ENCODE data around the gene PRKN. TPM values are rescaled to one million over a fixed set of nuclear protein-coding genes. Genes with fewer than 3 reads are reported as not detected.

Gene PRKN
- total RNA-seq, 1 donor from 2014 or later = not detected

GRCh38 chr6:162200041-162200440 is 527.5 kb downstream of the PRKN start:
- intact Hi-C loops (cut with micrococcal nuclease) = no loop called here

DNA sequence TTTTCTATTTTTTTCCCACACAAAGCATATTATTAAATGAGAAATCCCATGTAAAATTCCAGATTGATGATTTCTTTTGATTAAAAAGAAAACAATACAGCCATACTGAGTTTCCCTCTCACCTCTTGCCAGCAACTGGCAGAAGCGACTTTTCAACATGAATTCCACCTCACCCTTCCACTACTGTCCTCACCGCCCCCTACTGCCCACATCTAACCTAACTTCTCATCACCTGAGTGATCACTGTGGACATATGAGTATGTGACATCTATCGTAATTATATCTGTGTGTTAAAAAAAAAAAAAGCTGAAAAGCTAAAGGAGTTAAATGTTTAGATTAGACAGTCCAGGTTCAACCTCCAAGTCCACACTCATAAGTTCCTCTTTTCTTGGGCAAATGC is 528.6 kb downstream of the PRKN start:
- intact Hi-C loops (cut with micrococcal nuclease) = loop anchor here (10.0 kb wide), 1 partner anchor 784 kb away; no protein-coding TSS in a partner anchor

DNA sequence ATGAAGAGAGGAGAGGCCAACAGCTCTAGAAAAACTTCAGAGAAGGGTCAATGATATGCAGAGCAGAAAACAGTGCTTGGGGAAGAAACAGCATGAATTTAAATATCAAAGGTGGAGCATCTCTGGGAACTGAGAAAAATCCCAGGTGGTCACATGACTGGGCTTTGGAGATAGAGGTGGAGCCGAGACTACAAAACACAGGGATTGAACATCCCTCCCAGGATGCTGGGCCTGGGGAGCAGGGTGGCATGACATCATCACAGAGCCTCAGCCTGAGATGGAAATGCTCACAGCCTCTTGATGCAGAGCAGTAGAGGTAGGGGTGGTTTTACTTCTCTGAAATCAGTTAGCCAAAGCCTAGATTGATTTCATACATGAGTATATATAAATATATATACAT is 529.5 kb downstream of the PRKN start:
- intact Hi-C loops (cut with micrococcal nuclease) = loop anchor here (10.0 kb wide), 1 partner anchor 783 kb away; no protein-coding TSS in a partner anchor

GRCh38 chr6:162195441-162195840 is 532.1 kb downstream of the PRKN start:
- intact Hi-C loops (cut with micrococcal nuclease) = loop anchor here (10.0 kb wide), 1 partner anchor 781 kb away; no protein-coding TSS in a partner anchor

- intact Hi-C loops (cut with micrococcal nuclease) = loop anchor here (10.0 kb wide), 1 partner anchor 776 kb away; no protein-coding TSS in a partner anchor
Measured at GRCh38 chr6:162190981-162191380, 536.6 kb downstream of the PRKN start.

DNA sequence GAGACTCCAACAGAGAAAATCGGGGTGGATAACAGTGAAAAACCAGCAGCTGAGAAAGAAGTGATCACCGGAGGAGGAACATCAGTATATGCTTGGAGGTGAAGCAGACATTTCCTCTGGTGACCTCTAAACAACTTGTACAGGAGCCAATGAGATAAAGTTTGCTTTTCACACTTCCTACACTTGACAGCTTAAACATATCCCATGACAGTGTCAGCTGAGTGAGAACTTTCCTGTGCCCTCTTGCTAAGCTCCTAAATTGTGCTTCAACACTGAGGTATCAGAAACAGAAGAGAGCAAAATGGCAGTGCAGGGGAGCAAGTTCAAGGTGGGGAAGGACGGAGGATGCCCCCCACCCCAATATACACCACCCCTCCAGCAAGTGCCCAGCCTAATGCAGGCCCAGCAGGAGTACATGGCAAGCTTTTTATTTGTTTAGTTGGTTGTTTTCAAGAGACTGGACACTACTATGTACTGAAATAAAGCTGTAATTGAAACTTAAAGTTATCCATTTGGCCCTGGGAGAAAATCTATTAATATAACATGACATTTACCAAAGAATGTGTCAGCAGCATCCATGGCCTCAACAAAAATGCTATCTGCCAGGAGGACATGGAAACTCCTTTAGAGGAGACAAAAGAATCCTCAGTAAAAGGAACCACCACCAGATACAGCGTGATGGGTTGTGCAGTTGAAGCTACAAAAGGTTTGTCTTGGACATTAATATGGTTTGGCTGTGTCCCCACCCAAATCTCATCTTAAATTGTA is 540.2 kb downstream of the PRKN start:
- intact Hi-C loops (cut with micrococcal nuclease) = no loop called here

- intact Hi-C loops (cut with micrococcal nuclease) = no loop called here
Measured at GRCh38 chr6:162184465-162184864, 543.1 kb downstream of the PRKN start.

DNA sequence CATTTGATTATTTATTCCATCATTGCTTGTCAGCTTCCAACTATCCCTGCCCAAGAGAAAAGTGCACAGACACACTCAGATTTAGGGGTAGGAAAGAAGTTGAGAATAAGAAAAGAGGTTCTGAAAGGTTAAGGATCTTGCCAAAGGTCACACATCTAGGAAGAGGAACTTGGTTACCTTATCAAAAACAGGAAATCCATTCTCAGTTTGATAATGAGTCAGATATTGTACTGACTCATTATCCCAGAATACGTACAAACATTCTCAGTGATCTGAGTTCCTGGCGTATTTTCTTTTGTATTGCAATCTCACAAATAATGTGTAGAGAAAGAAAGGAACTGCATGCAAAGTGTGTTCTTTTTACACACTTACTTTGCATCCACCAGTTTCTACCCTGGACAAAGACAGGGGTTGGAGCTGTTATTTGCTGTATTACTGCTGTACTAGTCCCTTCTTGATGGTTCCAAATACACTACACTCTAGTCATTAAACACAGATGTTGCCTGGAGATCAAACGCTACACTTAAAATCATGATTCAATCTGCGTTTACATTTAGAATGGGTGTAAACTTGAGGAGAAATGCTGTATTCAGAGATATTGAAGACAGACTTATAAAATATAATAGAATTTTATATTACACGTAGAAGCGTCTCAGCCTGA is 545.7 kb downstream of the PRKN start:
- intact Hi-C loops (cut with micrococcal nuclease) = no loop called here

- intact Hi-C loops (cut with micrococcal nuclease) = no loop called here
Measured at GRCh38 chr6:162181111-162181510, 546.5 kb downstream of the PRKN start.

DNA sequence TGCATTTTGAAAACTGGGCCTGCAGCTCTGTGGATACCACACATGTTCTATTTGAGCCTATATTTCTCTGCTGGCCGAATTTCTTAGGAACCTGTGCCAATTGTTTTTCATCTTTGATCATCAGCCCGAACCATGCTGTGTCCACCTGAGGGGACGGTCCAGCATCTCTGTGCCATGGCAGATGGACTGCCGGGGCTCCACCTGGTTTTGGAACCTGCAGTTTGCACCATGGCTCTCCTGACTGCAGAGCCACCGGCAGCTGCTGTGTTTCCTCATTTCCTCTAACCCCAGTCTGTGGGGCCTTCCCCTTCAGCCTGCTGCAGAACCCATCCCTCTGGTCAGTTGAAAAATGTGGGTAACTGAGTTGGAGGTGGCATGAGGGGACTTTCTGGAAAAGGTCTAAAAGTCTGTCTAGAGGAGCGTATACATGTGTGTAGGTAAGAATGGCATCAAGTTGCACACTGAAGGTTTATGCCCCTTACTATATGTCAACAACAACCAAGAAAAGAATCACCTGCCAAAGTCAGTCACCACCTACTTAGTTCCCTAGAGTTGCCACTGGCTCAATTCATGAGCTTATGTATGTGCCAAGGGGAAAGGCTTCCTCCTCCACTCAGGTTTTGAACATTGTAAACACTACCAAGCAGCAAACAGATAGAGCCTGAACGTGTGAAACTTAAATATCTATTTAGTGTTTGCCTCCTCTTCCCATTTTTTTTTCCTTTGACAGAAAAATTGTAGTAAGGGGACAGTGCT is 548.2 kb downstream of the PRKN start:
- intact Hi-C loops (cut with micrococcal nuclease) = no loop called here

DNA sequence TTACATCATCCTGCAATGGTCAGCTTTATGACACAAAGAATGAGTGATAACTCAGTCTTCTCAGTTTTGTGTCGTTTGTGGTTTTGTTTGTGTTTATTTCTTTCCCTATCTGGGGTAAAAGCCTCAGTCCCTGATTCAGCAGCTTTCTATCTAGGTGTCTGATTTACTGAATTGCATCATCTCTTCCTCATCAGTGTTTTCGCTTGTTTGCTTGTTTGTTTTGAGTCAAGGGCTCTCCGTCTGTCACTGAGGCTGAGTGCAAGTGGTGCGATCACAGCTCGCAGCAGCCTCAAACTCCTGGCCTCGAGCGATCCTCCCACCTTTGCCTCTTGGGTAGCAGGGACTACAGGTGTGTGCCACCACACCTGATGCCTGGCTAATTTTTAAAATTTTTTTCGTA is 548.9 kb downstream of the PRKN start:
- intact Hi-C loops (cut with micrococcal nuclease) = no loop called here

DNA sequence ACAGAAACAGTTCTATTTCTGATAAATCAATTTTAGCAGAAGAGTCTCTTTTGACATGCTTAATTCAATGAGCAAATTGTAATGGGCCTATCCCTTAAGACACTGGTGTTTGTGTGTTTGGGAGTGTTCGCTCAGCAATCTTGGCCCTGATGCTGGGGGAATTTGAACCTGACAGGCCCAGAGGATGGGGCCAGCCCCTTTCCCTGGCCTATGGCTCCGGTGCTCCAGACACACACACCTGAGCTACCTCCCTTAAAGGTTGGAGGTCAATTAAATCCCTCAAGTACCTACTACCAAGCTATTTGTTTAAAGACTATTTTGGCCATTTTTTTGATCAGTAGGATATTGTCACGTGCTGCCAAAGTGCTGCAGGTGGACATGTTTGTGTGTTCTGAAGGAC is 549.3 kb downstream of the PRKN start:
- intact Hi-C loops (cut with micrococcal nuclease) = no loop called here

DNA sequence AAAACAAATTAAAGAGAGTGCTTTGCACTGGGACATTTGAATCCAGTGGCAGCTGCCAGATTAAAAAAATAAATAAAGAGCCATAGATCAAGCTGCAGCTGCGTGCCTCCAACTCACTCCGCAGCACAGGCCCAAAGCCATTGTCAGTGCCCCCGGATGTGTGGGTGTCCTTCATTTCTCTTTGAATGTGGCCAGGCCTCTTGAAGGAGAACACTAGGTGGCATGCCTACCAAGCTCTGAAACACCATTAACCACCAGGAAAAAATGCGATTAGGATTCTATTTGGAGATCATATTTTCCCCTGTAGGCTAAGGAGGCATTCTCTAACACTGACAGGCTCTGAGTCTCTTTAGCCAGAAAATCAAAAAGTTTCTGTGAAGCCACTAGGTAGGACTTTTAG is 549.8 kb downstream of the PRKN start:
- intact Hi-C loops (cut with micrococcal nuclease) = no loop called here

GRCh38 chr6:162173466-162173865 is 554.1 kb downstream of the PRKN start:
- intact Hi-C loops (cut with micrococcal nuclease) = no loop called here

GRCh38 chr6:162165479-162165878 is 562.1 kb downstream of the PRKN start:
- intact Hi-C loops (cut with micrococcal nuclease) = no loop called here

- intact Hi-C loops (cut with micrococcal nuclease) = no loop called here
Measured at GRCh38 chr6:162157167-162157870, 570.2 kb downstream of the PRKN start.

DNA sequence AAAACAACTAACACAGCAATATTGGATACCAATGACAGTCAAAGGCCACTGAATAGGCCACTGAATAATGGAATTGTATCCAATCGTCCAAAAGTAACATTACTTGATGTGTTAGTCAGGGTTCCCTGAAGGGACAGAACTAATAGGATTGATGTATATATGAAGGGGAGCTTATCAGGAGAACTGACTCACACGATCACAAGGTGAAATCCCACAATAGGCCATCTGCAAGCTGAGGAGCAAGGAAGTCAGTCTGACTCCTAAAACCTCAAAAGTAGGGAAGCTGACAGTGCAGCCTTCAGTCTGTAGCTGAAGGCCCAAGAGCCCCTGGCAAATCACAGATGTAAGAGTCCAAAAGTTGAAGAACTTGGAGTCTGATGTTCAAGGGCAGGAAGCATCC is 571.4 kb downstream of the PRKN start:
- intact Hi-C loops (cut with micrococcal nuclease) = no loop called here

- intact Hi-C loops (cut with micrococcal nuclease) = no loop called here
Measured at GRCh38 chr6:162154930-162155329, 572.6 kb downstream of the PRKN start.

GRCh38 chr6:162154001-162154400 is 573.6 kb downstream of the PRKN start:
- intact Hi-C loops (cut with micrococcal nuclease) = no loop called here

DNA sequence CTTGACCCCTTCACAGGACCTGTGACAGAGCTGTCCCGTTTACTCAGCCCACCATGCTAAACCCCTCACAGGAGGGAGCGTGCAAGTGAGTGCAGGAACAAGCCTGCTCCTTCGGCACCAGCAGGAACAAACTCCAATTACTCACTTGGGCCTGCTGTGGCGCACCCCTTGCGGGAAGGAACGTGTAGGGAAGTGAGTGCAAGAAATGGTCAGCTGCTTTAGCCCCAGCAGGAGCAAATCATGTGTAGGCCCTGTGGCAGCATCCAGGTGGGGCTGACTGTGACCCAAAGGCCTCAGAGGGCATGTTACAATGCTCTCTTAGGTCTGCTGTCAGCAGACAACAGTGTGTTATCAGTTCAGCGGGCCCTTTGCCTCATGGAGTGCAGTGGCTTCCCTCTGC is 574.4 kb downstream of the PRKN start:
- intact Hi-C loops (cut with micrococcal nuclease) = no loop called here

DNA sequence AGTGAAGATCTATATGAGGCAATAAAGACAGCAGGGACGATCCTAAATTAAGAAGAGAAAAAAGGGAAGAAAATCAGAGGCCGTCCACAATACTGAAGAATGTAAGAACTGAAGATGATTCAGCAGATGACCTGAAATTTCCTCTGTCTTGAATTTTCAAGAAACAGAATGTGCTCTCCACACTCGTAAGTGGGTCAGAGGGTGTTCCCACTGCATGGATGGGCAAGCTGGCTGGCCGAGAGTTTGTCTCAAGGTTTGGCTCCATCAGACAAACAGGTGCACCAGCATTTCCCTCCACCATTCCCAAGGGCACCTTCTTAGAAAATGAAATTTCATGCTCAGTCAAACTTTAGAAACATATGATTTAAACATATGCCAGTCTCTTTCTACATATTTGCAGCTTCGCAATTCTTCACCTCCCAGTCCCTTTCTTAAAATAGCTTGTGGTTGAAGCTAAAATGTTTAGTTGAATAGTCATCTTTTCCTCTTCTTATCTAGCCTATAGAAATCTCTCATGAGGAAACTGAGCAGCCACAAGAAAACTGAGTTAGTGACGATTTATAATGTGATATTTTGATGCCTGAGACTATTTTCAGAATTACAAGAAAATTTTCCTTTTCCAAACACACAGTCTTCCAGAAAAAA is 576.4 kb downstream of the PRKN start:
- intact Hi-C loops (cut with micrococcal nuclease) = no loop called here
